Neuronal stem cell (in vitro differentiated cells): ENCODE results near the gene SLIT3.
"Not testable (repeated sequence)": the region's sequence is repeated elsewhere in the genome, so short reads cannot be mapped to it uniquely, and the experiment has no call there.

ENCODE experiments used
- DNase-seq: peaks from one replicate; pipeline ENCODE4 v3.0.0-alpha.2; 2013; ENCODE audit warnings: low spot score
- H2AFZ ChIP-seq: one replicate; pipeline ENCODE4 v1.6.1; 2013; ENCODE audit warnings: mild to moderate bottlenecking, low read length, inconsistent platforms
- H2AK5ac ChIP-seq: 2 replicates; pipeline ENCODE4 v1.6.1; 2013; ENCODE audit warnings: low read depth, mild to moderate bottlenecking, inconsistent platforms, low read length, moderate library complexity, mixed read lengths
- H2BK120ac ChIP-seq: 2 replicates; pipeline ENCODE4 v1.6.1; 2013; ENCODE audit warnings: low read depth, mild to moderate bottlenecking, inconsistent platforms, low read length, moderate library complexity, mixed read lengths
- H2BK12ac ChIP-seq: one replicate; pipeline ENCODE4 v1.6.1; 2013; ENCODE audit warnings: low read length, inconsistent platforms
- H2BK15ac ChIP-seq: 2 replicates; pipeline ENCODE4 v1.6.1; 2013; ENCODE audit warnings: mild to moderate bottlenecking, low read length, inconsistent platforms, mixed read lengths
- H2BK5ac ChIP-seq: one replicate; pipeline ENCODE4 v1.6.1; 2013; ENCODE audit warnings: inconsistent platforms, mild to moderate bottlenecking, low read length, moderate library complexity
- H3K14ac ChIP-seq: one replicate; pipeline ENCODE4 v1.6.1; 2013; ENCODE audit warnings: low read length, inconsistent platforms
- H3K18ac ChIP-seq: 2 replicates; pipeline ENCODE4 v1.6.1; 2013; ENCODE audit warnings: low read length, inconsistent platforms
- H3K23ac ChIP-seq: 2 replicates; pipeline ENCODE4 v1.6.1; 2013; ENCODE audit warnings: low read depth, mild to moderate bottlenecking, mixed read lengths, low read length, inconsistent platforms; ENCODE audit not compliant: poor library complexity
- H3K27ac ChIP-seq: replicated peaks from 3 replicates; pipeline ENCODE4 v1.5.1; 2013; ENCODE audit warnings: low read length, inconsistent platforms
- H3K27me3 ChIP-seq, 3 experiments: 2 replicates each; pipeline ENCODE4 v1.6.1; 2013; ENCODE audit warnings: low read length in 3 of 3, mild to moderate bottlenecking in 2 of 3, inconsistent platforms in 1 of 3, low read depth in 1 of 3, mixed read lengths in 1 of 3, moderate library complexity in 1 of 3; ENCODE audit not compliant: control insufficient read depth in 3 of 3, insufficient read depth in 3 of 3
- H3K36me3 ChIP-seq, 2 donors: replicated peaks in 1 of 2; 2 replicates each; pipeline ENCODE4 v1.6.1; 2013; ENCODE audit warnings: low read length in 2 of 2; ENCODE audit not compliant: control insufficient read depth in 2 of 2, insufficient read depth in 2 of 2
- H3K4ac ChIP-seq: 2 replicates; pipeline ENCODE4 v1.6.1; 2013; ENCODE audit warnings: inconsistent platforms, mild to moderate bottlenecking, low read length, moderate library complexity
- H3K4me1 ChIP-seq, 2 donors: 1 replicate in 1 of 2; 2 replicates in 1 of 2; pipeline ENCODE4 v1.6.1; 2013; ENCODE audit warnings: low read length in 2 of 2, low read depth in 1 of 2; ENCODE audit not compliant: control insufficient read depth in 2 of 2, insufficient read depth in 1 of 2
- H3K4me2 ChIP-seq: one replicate; pipeline ENCODE4 v1.6.1; 2013; ENCODE audit warnings: mild to moderate bottlenecking, low read length, inconsistent platforms; ENCODE audit not compliant: insufficient read depth, poor library complexity, severe bottlenecking
- H3K4me3 ChIP-seq, 2 donors: 2 replicates each; pipeline ENCODE4 v1.5.1; 2013; ENCODE audit warnings: low read length in 2 of 2, mild to moderate bottlenecking in 2 of 2, inconsistent platforms in 1 of 2, moderate library complexity in 1 of 2
- H3K79me1 ChIP-seq: one replicate; pipeline ENCODE4 v1.6.1; 2013; ENCODE audit warnings: low read depth, mild to moderate bottlenecking, inconsistent platforms, low read length, moderate library complexity
- H3K9ac ChIP-seq: one replicate; pipeline ENCODE4 v1.6.1; 2013; ENCODE audit warnings: mild to moderate bottlenecking, low read depth, low read length, inconsistent platforms; ENCODE audit not compliant: poor library complexity
- H3K9me3 ChIP-seq, 2 donors: replicated peaks in 1 of 2; 2 replicates each; pipeline versions ENCODE3 to v1.6.1; 2013; ENCODE audit warnings: low read length in 2 of 2, mild to moderate bottlenecking in 2 of 2, inconsistent platforms in 1 of 2, low read depth in 1 of 2, mixed read lengths in 1 of 2, moderate library complexity in 1 of 2; ENCODE audit not compliant: control insufficient read depth in 2 of 2, insufficient read depth in 1 of 2
- H4K8ac ChIP-seq: one replicate; pipeline ENCODE4 v1.6.1; 2013; ENCODE audit warnings: low read depth, mild to moderate bottlenecking, inconsistent platforms, low read length, moderate library complexity
- H4K91ac ChIP-seq: one replicate; pipeline ENCODE4 v1.6.1; 2013; ENCODE audit warnings: low read length, low read depth, mild to moderate bottlenecking, inconsistent platforms; ENCODE audit not compliant: poor library complexity
- WGBS, 2 donors: extraction: QIAGEN DNeasy Blood & Tissue Kit; methylation state at CpG; one replicate each; pipeline ENCODE4 v1.1.7; 2013; ENCODE audit warnings: missing lambda C conversion rate in 2 of 2, mixed read lengths in 1 of 2; ENCODE audit not compliant: insufficient read length in 2 of 2, insufficient replicate concordance in 1 of 2; ENCODE audit errors: extremely low coverage in 2 of 2; 5-methylcytosine and 5-hydroxymethylcytosine counted together

Gene SLIT3

GRCh38 chr5:168742311-168742710 lies 558.6 kb downstream of the SLIT3 start:
- H3K9ac ChIP-seq, H2BK120ac ChIP-seq, H2AFZ ChIP-seq, H4K8ac ChIP-seq, H4K91ac ChIP-seq, H3K18ac ChIP-seq, H3K4me2 ChIP-seq, H3K4ac ChIP-seq, H3K4me3 ChIP-seq, H3K27ac ChIP-seq, H3K36me3 ChIP-seq, H2BK12ac ChIP-seq, H3K9me3 ChIP-seq, H3K27me3 ChIP-seq, H3K23ac ChIP-seq, H3K79me1 ChIP-seq, H3K14ac ChIP-seq, H3K4me1 ChIP-seq, H2AK5ac ChIP-seq, H2BK15ac ChIP-seq, DNase-seq, H2BK5ac ChIP-seq: not testable (repeated sequence)
- no CpG with 5 or more reads among the region's 2 CpGs for WGBS, 2 donors

GRCh38 chr5:168740811-168741213 lies 560.1 kb downstream of the SLIT3 start:
- H3K9me3 ChIP-seq: peaks cover 0 to 2% of the 10 kb centered on the region in 2 donors
- H2BK12ac ChIP-seq: no peak overlapping the region
- H4K8ac ChIP-seq: no peak overlapping the region
- H3K36me3 ChIP-seq: no peaks in the 10 kb centered on the region
- H3K23ac ChIP-seq: no peak overlapping the region
- no peak overlapping the region for H3K4me3 ChIP-seq
- H3K4me1 ChIP-seq: peaks cover 0 to under 1% of the 10 kb centered on the region in 2 donors
- no peak overlapping the region for H2BK5ac ChIP-seq
- no peak overlapping the region for H2AK5ac ChIP-seq
- no peaks in the 10 kb centered on the region for H3K79me1 ChIP-seq
- no peak overlapping the region for H2BK15ac ChIP-seq
- WGBS, 2 donors: no CpG with 5 or more reads among the region's 8 CpGs
- H2BK120ac ChIP-seq: no peak overlapping the region
- H3K4me2 ChIP-seq: no peak overlapping the region
- no peak for DNase-seq
- H2AFZ ChIP-seq: no peak overlapping the region
- H3K9ac ChIP-seq: no peak overlapping the region
- H4K91ac ChIP-seq: no peak overlapping the region
- H3K4ac ChIP-seq: no peak overlapping the region
- H3K14ac ChIP-seq: no peak overlapping the region
- no peak overlapping the region for H3K27ac ChIP-seq
- H3K18ac ChIP-seq: peak overlapping the region; percentile 38
- H3K27me3 ChIP-seq: no peaks in the 10 kb centered on the region

GRCh38 chr5:168740092-168740800 lies 560.7 kb downstream of the SLIT3 start:
- Histone ChIP-seq H3K18ac (no peak overlapping the region), H2BK5ac (no peak overlapping the region), H3K27me3 (no peaks in the 10 kb centered on the region), H3K9me3 (peaks cover 0 to 2% of the 10 kb centered on the region in 2 donors), H3K23ac (no peak overlapping the region), H4K8ac (no peak overlapping the region), H3K36me3 (no peaks in the 10 kb centered on the region), H3K4me3 (no peak overlapping the region), H3K79me1 (no peaks in the 10 kb centered on the region), H3K27ac (no peak overlapping the region), H3K9ac (no peak overlapping the region), H2BK15ac (no peak overlapping the region), H3K4me1 (peaks cover 0 to 3% of the 10 kb centered on the region in 2 donors), H3K14ac (no peak overlapping the region), H3K4ac (no peak overlapping the region), H4K91ac (no peak overlapping the region), H2AK5ac (no peak overlapping the region), H3K4me2 (no peak overlapping the region), H2BK12ac (no peak overlapping the region), H2BK120ac (no peak overlapping the region), H2AFZ (no peak overlapping the region)
- DNase-seq: no peak
- WGBS, 2 donors: no CpG with 5 or more reads among the region's 2 CpGs

GRCh38 chr5:168737066-168737465 lies 563.9 kb downstream of the SLIT3 start:
- Histone ChIP-seq H2BK5ac (no peak overlapping the region), H3K36me3 (no peaks in the 10 kb centered on the region), H2BK120ac (no peak overlapping the region), H4K8ac (no peak overlapping the region), H3K18ac (no peak overlapping the region), H2AFZ (no peak overlapping the region), H3K4me2 (no peak overlapping the region), H2BK12ac (no peak overlapping the region), H3K14ac (no peak overlapping the region), H3K9me3 (peaks cover 0 to 2% of the 10 kb centered on the region in 2 donors), H3K4me3 (no peak overlapping the region), H3K27ac (no peak overlapping the region), H2AK5ac (no peak overlapping the region), H3K23ac (no peak overlapping the region), H3K27me3 (no peaks in the 10 kb centered on the region), H3K9ac (no peak overlapping the region), H3K4ac (no peak overlapping the region), H4K91ac (no peak overlapping the region), H3K79me1 (no peaks in the 10 kb centered on the region), H2BK15ac (no peak overlapping the region), H3K4me1 (peaks cover 0 to 14% of the 10 kb centered on the region in 2 donors)
- no peak for DNase-seq
- WGBS, 2 donors: no CpG with 5 or more reads among the region's 2 CpGs
